Activated T-cell treated with anti-CD3 and anti-CD28 coated beads, Interleukin-2, amount 50 U/mL, for 4 hours (primary cell): ENCODE data around the gene CCDC120. TPM values are rescaled to one million over a fixed set of nuclear protein-coding genes. Genes with fewer than 3 reads are reported as not detected.
A peak's percentile ranks its signal among the peaks of the same experiment; 100 is the strongest.

Source experiments
- ATAC-seq, 2 donors: fragments of 200-7000 bp; cut with Tn5 transposase; one replicate each; pipeline ENCODE4 v1.10.0; 2021
- DNase-seq: peaks from one replicate; pipeline ENCODE4 v3.0.0-alpha.2; 2020
- H3K27me3 Mint-ChIP-seq: one replicate; pipeline ENCODE4 v1.8.0; 2021; ENCODE audit warnings: low read depth, mixed read lengths
- H3K36me3 Mint-ChIP-seq: one replicate; pipeline ENCODE4 v1.8.0; 2022; ENCODE audit warnings: mixed read lengths; ENCODE audit not compliant: insufficient read depth
- H3K4me1 Mint-ChIP-seq: one replicate; pipeline ENCODE4 v1.8.0; 2021; ENCODE audit warnings: low read depth, mixed read lengths
- H3K4me3 Mint-ChIP-seq: one replicate; pipeline ENCODE4 v1.8.0; 2021; ENCODE audit warnings: mild to moderate bottlenecking, moderate library complexity, mixed read lengths
- H3K9me3 Mint-ChIP-seq: one replicate; pipeline ENCODE4 v1.8.0; 2021; ENCODE audit warnings: mixed read lengths
- total RNA-seq, 3 donors: library from RNA; stranded (reverse); gene quantifications; one replicate each; pipeline ENCODE4 v1.2.1, GENCODE V29; 2021

CCDC120 gene
- total RNA-seq, 3 donors from 2014 or later, result 3.3 to 4.2 (median 4.0) TPM

DNA sequence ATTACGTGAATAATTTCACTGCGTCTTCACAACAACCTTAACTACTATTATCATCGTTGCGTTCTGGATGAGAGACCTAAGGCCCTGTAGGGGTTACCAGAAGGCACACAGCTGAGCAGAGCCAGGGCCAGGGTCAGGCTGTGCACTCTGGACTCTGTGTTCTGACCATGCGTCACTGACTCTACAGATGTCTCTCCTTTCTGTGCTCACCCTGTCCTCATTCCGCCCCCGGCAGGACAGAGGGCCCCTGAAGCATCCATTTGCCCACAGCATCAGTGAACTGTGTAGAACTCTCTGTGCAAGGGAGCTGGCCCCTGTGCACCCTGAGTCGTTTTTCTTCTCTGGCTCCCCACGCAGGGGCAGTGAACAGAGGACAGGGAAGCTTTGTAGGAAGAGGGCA, 43.4 kb downstream of the CCDC120 start:
- Mint-ChIP-seq H3K9me3 (no peaks in the 10 kb centered on the region), H3K4me3 (peak overlapping the region; percentile 88), H3K27me3 (no peaks in the 10 kb centered on the region), H3K4me1 (peaks cover 4% of the 10 kb centered on the region), H3K36me3 (no peaks in the 10 kb centered on the region)
- ATAC-seq (no peak), DNase-seq (no peak)

DNA sequence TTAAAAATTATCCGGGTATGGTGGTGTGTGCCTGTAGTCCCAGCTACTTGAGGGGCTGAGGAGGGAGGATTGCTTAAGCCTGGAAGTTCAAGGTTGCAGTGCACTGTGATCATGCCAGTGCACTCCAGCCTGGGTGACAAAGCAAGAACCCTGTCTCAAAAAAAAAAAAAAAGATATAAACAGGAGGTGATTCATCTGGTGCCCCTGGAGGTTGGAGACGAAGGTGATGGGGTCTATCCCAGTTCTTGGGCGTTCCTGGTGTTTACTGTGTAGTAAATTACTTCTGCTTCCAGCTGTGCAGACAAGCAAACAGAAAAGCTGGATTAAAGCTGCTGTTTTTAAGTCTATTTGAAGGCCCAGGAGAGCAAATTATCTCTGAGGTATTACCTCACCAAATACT, 44.8 kb downstream of the CCDC120 start:
- Mint-ChIP-seq H3K36me3 (no peaks in the 10 kb centered on the region), H3K9me3 (no peaks in the 10 kb centered on the region), H3K27me3 (no peaks in the 10 kb centered on the region), H3K4me1 (peaks cover 4% of the 10 kb centered on the region), H3K4me3 (no peak overlapping the region)
- ATAC-seq (no peak), DNase-seq (no peak)

DNA sequence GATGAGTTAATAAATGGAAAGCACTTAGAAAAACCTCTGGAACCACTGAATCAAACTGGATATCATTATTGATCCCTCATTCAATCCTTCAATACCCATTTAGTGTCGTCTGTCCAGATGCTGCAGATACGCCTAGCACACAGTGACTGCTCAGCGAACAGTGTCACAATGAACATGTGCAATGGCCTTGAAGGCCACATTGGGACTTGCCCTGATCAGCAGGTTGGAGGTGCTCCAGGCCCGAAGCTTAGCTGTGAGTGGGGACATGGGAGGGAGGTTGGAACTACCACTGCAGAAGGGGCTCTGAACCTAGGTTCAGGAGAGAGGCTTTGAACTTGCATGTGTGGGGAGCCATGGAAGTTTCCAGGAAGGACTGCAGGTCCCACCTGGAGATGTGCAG, 47.5 kb downstream of the CCDC120 start:
- DNase-seq, result no peak
- Mint-ChIP-seq H3K9me3 (no peaks in the 10 kb centered on the region), H3K27me3 (no peaks in the 10 kb centered on the region), H3K36me3 (no peaks in the 10 kb centered on the region), H3K4me3 (no peak overlapping the region), H3K4me1 (peaks cover 3% of the 10 kb centered on the region)
- ATAC-seq, result no peak

DNA sequence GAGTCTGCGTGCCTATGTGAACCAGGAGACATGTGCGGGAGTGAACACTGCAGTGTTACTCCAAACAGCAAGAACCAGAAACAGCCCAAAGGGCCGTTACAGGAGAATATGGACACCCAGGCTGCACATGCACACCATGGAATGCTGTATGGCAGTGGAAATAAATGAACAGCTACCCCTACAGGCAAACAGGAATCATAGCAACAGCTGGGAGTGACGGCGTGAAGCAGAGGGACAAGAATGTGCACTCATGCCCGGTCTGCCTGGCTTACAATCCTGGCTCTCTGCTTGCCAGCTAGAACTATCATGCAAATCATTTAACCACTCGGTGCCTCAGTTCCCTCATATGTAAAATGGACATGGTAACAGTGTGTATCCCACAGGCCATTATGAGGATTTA, 48.1 kb downstream of the CCDC120 start:
- DNase-seq, result no peak
- H3K27me3 Mint-ChIP-seq, result no peaks in the 10 kb centered on the region
- no peak overlapping the region for H3K4me3 Mint-ChIP-seq
- H3K9me3 Mint-ChIP-seq, result no peaks in the 10 kb centered on the region
- H3K36me3 Mint-ChIP-seq, result no peaks in the 10 kb centered on the region
- ATAC-seq, result peak; percentile 30 to 67
- no peaks in the 10 kb centered on the region for H3K4me1 Mint-ChIP-seq

DNA sequence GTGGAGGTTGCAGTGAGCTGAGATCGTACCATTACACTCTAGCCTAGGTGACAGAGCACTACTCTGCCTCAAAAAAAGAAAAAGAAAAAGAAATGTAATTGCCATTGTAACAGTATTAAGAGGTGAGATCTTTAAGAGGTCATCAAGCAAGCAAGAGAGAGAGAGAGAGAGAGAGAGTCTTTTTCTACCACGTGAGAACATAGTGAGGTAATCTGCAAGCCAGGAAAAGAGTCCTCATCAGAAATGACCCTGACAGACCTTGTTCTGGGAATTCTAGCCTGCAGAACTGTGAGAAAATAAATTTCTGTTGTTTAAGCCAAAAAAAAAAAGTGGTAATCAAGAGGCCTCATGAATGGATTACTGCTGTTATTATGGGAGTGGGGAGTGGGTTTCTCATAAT, 49.8 kb downstream of the CCDC120 start:
- H3K36me3 Mint-ChIP-seq, result no peaks in the 10 kb centered on the region
- H3K4me3 Mint-ChIP-seq, result no peak overlapping the region
- ATAC-seq (no peak), DNase-seq (no peak)
- no peaks in the 10 kb centered on the region for H3K4me1 Mint-ChIP-seq
- H3K27me3 Mint-ChIP-seq, result no peaks in the 10 kb centered on the region
- no peaks in the 10 kb centered on the region for H3K9me3 Mint-ChIP-seq

DNA sequence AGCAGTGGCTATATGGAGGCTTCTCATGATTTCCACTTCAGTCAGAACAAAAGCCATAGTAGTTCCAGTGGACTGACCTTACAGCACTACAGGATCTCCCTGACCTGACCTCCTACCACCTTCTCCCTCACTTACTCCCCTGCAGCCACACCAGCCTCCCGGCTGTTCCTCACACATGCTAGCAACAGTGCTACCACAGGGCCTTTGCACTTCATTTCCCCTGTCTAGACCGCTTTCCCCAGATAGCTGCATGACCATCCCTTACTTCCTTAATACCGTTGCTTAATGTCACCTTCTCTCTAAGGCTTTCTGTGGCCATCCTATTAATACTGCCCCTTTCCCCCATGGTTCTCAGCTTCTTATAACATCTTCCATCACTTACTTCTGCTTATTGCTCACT, 51.6 kb downstream of the CCDC120 start:
- Mint-ChIP-seq H3K36me3 (peaks cover 3% of the 10 kb centered on the region), H3K4me3 (no peak overlapping the region), H3K4me1 (no peaks in the 10 kb centered on the region), H3K27me3 (no peaks in the 10 kb centered on the region), H3K9me3 (no peaks in the 10 kb centered on the region)
- ATAC-seq, result no peak
- DNase-seq, result no peak

DNA sequence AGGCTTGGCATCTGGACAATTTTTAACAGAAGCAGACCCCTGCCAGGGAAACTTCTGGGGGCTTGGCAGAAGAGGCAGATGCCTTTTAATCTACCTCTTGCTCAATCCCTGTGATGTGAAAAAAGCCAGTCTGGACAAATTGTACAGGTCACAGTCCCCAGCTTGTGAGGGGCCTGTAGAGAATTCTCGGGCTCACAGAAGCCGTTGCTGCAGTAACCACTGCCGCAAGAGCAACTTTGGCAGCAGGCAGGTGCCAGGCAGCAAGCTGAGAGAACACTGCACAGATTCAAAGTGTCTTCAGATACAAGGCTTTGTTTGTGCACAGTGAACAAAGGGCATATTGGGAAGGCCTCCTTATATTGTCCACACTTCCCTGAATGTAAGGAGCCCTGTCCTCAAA, 53.0 kb downstream of the CCDC120 start:
- Mint-ChIP-seq H3K4me1 (peaks cover 8% of the 10 kb centered on the region), H3K9me3 (no peaks in the 10 kb centered on the region), H3K27me3 (no peaks in the 10 kb centered on the region), H3K36me3 (peaks cover 11% of the 10 kb centered on the region), H3K4me3 (no peak overlapping the region)
- DNase-seq (no peak), ATAC-seq (no peak)

DNA sequence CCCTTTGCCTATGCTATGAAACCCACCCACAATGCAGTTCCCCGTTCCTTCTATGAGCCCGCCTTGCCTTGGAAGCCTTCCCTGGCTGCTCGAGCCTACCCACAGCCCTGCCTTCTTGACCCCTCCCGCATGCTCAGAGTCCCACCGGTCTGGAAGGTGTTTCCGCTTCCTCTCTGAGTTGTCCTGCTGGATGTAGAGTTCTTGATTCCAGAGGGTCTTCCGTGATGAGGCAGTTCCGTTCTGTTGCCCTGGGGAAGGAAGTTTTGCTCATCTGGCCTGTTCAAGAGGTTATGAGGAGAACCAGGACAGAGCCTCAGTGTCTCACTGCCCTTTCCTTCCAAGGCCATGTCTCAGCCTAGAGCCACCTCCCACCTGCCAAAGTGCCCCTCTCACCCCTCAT, 57.3 kb downstream of the CCDC120 start:
- DNase-seq, result no peak
- Mint-ChIP-seq H3K4me1 (peaks cover 22% of the 10 kb centered on the region), H3K27me3 (no peaks in the 10 kb centered on the region), H3K4me3 (no peak overlapping the region), H3K9me3 (no peaks in the 10 kb centered on the region), H3K36me3 (peaks cover 21% of the 10 kb centered on the region)
- ATAC-seq, result no peak

DNA sequence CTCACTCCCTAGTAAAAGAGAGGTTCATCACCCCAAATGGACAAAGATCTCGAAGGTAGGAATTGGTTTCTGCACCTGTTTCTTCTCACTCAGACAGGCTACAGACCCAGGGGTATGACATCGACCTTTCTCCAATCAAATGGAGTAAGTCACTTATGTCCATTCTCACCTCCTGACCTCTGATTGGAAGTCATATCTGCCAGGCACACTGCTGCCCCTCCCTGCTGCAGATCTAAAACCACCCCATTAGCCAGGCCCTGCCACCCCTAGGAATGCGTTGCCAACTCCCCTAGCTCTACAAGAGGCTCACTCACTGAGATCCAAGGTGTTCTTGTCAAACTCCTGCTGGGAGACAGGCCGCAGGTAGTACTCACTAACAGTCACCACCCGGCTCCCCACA, 57.9 kb downstream of the CCDC120 start:
- H3K9me3 Mint-ChIP-seq, result no peaks in the 10 kb centered on the region
- peak overlapping the region; percentile 21 for H3K4me3 Mint-ChIP-seq
- peaks cover 22% of the 10 kb centered on the region for H3K36me3 Mint-ChIP-seq
- DNase-seq (no peak), ATAC-seq (no peak)
- no peaks in the 10 kb centered on the region for H3K27me3 Mint-ChIP-seq
- peaks cover 24% of the 10 kb centered on the region for H3K4me1 Mint-ChIP-seq

DNA sequence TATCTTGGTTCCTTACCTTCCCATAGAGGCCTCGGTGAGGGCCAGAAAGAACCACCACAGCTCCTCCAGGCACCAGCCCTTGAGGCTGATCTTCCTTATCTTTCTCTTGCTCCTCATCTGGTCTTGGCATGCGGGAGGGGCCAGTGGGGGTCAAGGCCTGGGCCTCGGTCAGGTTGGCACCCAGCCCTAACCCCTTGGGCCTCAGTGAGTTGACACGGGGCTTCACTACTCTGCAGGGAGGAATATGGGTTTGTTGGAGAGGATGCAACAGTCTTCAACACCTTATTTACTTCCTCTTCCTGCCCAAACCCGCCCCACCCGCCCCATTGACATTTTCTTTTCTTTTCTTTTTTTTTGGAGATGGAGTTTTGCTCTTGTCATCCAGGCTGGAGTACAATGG, 58.8 kb downstream of the CCDC120 start:
- DNase-seq, result no peak
- peak overlapping the region; percentile 72 for H3K4me3 Mint-ChIP-seq

More for the DNA sequence above, 58.8 kb downstream of the CCDC120 start:
- Mint-ChIP-seq H3K27me3 (no peaks in the 10 kb centered on the region), H3K9me3 (no peaks in the 10 kb centered on the region), H3K4me1 (peaks cover 28% of the 10 kb centered on the region), H3K36me3 (peaks cover 24% of the 10 kb centered on the region)
- no peak for ATAC-seq

Other genes starting within 250 kb of the CCDC120 start
- under 1 TPM in 1 of 3 donors, not detected in 2; 0.37 TPM for gene ERAS, start 232.5 kb upstream of the CCDC120 start, total RNA-seq
- 1 to 10 TPM; 2.8 to 3.4 (median 2.9) TPM for gene PCSK1N, start 223.4 kb upstream of the CCDC120 start, total RNA-seq
- gene TIMM17B, start 161.2 kb upstream of the CCDC120 start, total RNA-seq, result 100 to 1,000 TPM in 2 of 3 donors, 10 to 100 TPM in 1; 92.7 to 107 (median 102) TPM
- gene PQBP1, start 161.1 kb upstream of the CCDC120 start, total RNA-seq, result 100 to 1,000 TPM; 130 to 147 (median 139) TPM
- gene SLC35A2, start 147.4 kb upstream of the CCDC120 start, total RNA-seq, result 10 to 100 TPM; 23.1 to 31.5 (median 30.6) TPM
- 100 to 1,000 TPM; 197 to 279 (median 270) TPM for gene PIM2, start 140.0 kb upstream of the CCDC120 start, total RNA-seq
- gene OTUD5, start 101.4 kb upstream of the CCDC120 start, total RNA-seq, result 10 to 100 TPM; 55.5 to 65.2 (median 57.8) TPM
- gene KCND1, start 87.2 kb upstream of the CCDC120 start, total RNA-seq, result 1 to 10 TPM in 2 of 3 donors, under 1 TPM in 1; 0.71 to 1.1 (median 1.1) TPM
- gene GRIPAP1, start 56.7 kb upstream of the CCDC120 start, total RNA-seq, result 10 to 100 TPM; 42.2 to 58.1 (median 44.1) TPM
- gene TFE3, start 15.6 kb upstream of the CCDC120 start, total RNA-seq, result 10 to 100 TPM; 22.8 to 28.8 (median 23.4) TPM
- 10 to 100 TPM; 10.5 to 12.7 (median 11.4) TPM for gene PRAF2, start 15.0 kb downstream of the CCDC120 start, total RNA-seq
- 10 to 100 TPM; 31.0 to 37.9 (median 36.5) TPM for gene WDR45, start 20.9 kb downstream of the CCDC120 start, total RNA-seq
- 10 to 100 TPM; 21.2 to 28.4 (median 24.6) TPM for gene GPKOW, start 64.7 kb downstream of the CCDC120 start, total RNA-seq
- gene MAGIX, start 103.8 kb downstream of the CCDC120 start, total RNA-seq, result 1 to 10 TPM in 1 of 3 donors, under 1 TPM in 2; 0.81 to 1.6 (median 0.84) TPM
- gene PLP2, start 112.9 kb downstream of the CCDC120 start, total RNA-seq, result 100 to 1,000 TPM; 111 to 134 (median 126) TPM
- 10 to 100 TPM in 2 of 3 donors, 1 to 10 TPM in 1; 9.2 to 11.7 (median 10.3) TPM for gene PRICKLE3, start 127.4 kb downstream of the CCDC120 start, total RNA-seq
- gene SYP, start 141.2 kb downstream of the CCDC120 start, total RNA-seq, result 1 to 10 TPM; 3.1 to 5.3 (median 3.8) TPM
- under 1 TPM in 2 of 3 donors, not detected in 1; 0.13 to 0.19 TPM for gene CACNA1F, start 174.3 kb downstream of the CCDC120 start, total RNA-seq
- 10 to 100 TPM; 22.7 to 23.4 (median 22.8) TPM for gene CCDC22, start 176.5 kb downstream of the CCDC120 start, total RNA-seq
- 10 to 100 TPM; 14.7 to 18.5 (median 16.1) TPM for gene FOXP3, start 205.7 kb downstream of the CCDC120 start, total RNA-seq
- gene PPP1R3F, start 210.8 kb downstream of the CCDC120 start, total RNA-seq, result 1 to 10 TPM; 2.4 to 3.4 (median 3.1) TPM
- gene GAGE10, start 244.6 kb downstream of the CCDC120 start, total RNA-seq, result not detected